ENCODE data around the gene MLIP. TPM values are rescaled to one million over a fixed set of nuclear protein-coding genes. Genes with fewer than 3 reads are reported as not detected.

The MLIP gene
- total RNA-seq, 1 experiment from 2014 or later: not detected

DNA sequence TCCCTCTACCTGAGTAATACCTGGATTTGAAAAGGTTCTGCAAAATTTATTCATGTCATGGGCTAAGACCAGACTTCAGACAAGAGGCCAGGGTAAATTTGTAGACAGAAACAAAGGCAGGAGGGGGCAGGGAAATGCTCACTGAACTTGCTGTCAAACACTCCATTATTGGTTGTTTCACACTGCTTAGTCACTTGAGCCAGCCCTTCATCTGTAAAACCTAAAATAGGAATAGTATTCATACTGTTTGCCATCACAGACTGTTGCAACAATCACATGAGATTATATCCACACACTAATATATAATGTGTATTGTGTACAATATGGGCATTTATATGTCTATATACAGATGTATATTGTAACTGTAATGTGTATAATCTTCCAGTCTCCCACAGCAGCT is 190.5 kb downstream of the MLIP start:
- H3K4me3 Mint-ChIP-seq: no peak overlapping the region
- CTCF ChIA-PET: no interaction called here

More for the DNA sequence above, 190.5 kb downstream of the MLIP start:
- Mint-ChIP-seq H3K9me3 (peaks cover 3% of the 10 kb centered on the region; the same call in 1 of the 2 replicates), H3K27ac (no peak overlapping the region), H3K27me3 (ENCODE audit: low read depth) (no peaks in the 10 kb centered on the region), H3K4me1 (peaks cover 9% of the 10 kb centered on the region), H3K36me3 (no peaks in the 10 kb centered on the region)
- ATAC-seq (no peak), DNase-seq (ENCODE audit: low spot score) (no peak)
- TF ChIP-seq, protein P1, sequence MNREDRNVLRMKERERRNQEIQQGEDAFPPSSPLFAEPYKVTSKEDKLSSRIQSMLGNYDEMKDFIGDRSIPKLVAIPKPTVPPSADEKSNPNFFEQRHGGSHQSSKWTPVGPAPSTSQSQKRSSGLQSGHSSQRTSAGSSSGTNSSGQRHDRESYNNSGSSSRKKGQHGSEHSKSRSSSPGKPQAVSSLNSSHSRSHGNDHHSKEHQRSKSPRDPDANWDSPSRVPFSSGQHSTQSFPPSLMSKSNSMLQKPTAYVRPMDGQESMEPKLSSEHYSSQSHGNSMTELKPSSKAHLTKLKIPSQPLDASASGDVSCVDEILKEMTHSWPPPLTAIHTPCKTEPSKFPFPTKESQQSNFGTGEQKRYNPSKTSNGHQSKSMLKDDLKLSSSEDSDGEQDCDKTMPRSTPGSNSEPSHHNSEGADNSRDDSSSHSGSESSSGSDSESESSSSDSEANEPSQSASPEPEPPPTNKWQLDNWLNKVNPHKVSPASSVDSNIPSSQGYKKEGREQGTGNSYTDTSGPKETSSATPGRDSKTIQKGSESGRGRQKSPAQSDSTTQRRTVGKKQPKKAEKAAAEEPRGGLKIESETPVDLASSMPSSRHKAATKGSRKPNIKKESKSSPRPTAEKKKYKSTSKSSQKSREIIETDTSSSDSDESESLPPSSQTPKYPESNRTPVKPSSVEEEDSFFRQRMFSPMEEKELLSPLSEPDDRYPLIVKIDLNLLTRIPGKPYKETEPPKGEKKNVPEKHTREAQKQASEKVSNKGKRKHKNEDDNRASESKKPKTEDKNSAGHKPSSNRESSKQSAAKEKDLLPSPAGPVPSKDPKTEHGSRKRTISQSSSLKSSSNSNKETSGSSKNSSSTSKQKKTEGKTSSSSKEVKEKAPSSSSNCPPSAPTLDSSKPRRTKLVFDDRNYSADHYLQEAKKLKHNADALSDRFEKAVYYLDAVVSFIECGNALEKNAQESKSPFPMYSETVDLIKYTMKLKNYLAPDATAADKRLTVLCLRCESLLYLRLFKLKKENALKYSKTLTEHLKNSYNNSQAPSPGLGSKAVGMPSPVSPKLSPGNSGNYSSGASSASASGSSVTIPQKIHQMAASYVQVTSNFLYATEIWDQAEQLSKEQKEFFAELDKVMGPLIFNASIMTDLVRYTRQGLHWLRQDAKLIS (CRISPR knock-in tag; IDR thresholded peaks at IDR 0.05; ENCODE audit: borderline replicate concordance): no peak
- TF ChIP-seq, protein P2, sequence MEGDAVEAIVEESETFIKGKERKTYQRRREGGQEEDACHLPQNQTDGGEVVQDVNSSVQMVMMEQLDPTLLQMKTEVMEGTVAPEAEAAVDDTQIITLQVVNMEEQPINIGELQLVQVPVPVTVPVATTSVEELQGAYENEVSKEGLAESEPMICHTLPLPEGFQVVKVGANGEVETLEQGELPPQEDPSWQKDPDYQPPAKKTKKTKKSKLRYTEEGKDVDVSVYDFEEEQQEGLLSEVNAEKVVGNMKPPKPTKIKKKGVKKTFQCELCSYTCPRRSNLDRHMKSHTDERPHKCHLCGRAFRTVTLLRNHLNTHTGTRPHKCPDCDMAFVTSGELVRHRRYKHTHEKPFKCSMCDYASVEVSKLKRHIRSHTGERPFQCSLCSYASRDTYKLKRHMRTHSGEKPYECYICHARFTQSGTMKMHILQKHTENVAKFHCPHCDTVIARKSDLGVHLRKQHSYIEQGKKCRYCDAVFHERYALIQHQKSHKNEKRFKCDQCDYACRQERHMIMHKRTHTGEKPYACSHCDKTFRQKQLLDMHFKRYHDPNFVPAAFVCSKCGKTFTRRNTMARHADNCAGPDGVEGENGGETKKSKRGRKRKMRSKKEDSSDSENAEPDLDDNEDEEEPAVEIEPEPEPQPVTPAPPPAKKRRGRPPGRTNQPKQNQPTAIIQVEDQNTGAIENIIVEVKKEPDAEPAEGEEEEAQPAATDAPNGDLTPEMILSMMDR (IDR thresholded peaks at IDR 0.05): no peak
- TF ChIP-seq, protein P3, sequence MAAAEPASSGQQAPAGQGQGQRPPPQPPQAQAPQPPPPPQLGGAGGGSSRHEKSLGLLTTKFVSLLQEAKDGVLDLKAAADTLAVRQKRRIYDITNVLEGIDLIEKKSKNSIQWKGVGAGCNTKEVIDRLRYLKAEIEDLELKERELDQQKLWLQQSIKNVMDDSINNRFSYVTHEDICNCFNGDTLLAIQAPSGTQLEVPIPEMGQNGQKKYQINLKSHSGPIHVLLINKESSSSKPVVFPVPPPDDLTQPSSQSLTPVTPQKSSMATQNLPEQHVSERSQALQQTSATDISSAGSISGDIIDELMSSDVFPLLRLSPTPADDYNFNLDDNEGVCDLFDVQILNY (CRISPR knock-in tag; IDR thresholded peaks at IDR 0.05): no peak
- TF ChIP-seq, protein P4, sequence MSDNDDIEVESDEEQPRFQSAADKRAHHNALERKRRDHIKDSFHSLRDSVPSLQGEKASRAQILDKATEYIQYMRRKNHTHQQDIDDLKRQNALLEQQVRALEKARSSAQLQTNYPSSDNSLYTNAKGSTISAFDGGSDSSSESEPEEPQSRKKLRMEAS (CRISPR knock-in tag; IDR thresholded peaks at IDR 0.05): no peak
- no peak for TF ChIP-seq MYBL2 (CRISPR knock-in tag; IDR thresholded peaks at IDR 0.05)
- TF ChIP-seq NFYB (CRISPR knock-in tag; conservative IDR thresholded peaks at IDR 0.05; ENCODE audit: low read depth): no peak
- TF ChIP-seq, protein P5, sequence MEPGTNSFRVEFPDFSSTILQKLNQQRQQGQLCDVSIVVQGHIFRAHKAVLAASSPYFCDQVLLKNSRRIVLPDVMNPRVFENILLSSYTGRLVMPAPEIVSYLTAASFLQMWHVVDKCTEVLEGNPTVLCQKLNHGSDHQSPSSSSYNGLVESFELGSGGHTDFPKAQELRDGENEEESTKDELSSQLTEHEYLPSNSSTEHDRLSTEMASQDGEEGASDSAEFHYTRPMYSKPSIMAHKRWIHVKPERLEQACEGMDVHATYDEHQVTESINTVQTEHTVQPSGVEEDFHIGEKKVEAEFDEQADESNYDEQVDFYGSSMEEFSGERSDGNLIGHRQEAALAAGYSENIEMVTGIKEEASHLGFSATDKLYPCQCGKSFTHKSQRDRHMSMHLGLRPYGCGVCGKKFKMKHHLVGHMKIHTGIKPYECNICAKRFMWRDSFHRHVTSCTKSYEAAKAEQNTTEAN (CRISPR knock-in tag; IDR thresholded peaks at IDR 0.05): no peak
- TF ChIP-seq ZNF219 (CRISPR knock-in tag; IDR thresholded peaks at IDR 0.05; ENCODE audit: borderline replicate concordance): no peak
- TF ChIP-seq, protein P6, sequence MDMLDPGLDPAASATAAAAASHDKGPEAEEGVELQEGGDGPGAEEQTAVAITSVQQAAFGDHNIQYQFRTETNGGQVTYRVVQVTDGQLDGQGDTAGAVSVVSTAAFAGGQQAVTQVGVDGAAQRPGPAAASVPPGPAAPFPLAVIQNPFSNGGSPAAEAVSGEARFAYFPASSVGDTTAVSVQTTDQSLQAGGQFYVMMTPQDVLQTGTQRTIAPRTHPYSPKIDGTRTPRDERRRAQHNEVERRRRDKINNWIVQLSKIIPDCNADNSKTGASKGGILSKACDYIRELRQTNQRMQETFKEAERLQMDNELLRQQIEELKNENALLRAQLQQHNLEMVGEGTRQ (CRISPR knock-in tag; IDR thresholded peaks at IDR 0.05): no peak
- TF ChIP-seq KAT7 (CRISPR knock-in tag; IDR thresholded peaks at IDR 0.05; ENCODE audit: borderline replicate concordance): no peak
- TF ChIP-seq, protein P7, sequence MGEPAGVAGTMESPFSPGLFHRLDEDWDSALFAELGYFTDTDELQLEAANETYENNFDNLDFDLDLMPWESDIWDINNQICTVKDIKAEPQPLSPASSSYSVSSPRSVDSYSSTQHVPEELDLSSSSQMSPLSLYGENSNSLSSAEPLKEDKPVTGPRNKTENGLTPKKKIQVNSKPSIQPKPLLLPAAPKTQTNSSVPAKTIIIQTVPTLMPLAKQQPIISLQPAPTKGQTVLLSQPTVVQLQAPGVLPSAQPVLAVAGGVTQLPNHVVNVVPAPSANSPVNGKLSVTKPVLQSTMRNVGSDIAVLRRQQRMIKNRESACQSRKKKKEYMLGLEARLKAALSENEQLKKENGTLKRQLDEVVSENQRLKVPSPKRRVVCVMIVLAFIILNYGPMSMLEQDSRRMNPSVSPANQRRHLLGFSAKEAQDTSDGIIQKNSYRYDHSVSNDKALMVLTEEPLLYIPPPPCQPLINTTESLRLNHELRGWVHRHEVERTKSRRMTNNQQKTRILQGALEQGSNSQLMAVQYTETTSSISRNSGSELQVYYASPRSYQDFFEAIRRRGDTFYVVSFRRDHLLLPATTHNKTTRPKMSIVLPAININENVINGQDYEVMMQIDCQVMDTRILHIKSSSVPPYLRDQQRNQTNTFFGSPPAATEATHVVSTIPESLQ (CRISPR knock-in tag; IDR thresholded peaks at IDR 0.05): no peak
- TF ChIP-seq FOXJ3 (CRISPR knock-in tag; IDR thresholded peaks at IDR 0.05; ENCODE audit: borderline replicate concordance): no peak
- TF ChIP-seq, protein P8, sequence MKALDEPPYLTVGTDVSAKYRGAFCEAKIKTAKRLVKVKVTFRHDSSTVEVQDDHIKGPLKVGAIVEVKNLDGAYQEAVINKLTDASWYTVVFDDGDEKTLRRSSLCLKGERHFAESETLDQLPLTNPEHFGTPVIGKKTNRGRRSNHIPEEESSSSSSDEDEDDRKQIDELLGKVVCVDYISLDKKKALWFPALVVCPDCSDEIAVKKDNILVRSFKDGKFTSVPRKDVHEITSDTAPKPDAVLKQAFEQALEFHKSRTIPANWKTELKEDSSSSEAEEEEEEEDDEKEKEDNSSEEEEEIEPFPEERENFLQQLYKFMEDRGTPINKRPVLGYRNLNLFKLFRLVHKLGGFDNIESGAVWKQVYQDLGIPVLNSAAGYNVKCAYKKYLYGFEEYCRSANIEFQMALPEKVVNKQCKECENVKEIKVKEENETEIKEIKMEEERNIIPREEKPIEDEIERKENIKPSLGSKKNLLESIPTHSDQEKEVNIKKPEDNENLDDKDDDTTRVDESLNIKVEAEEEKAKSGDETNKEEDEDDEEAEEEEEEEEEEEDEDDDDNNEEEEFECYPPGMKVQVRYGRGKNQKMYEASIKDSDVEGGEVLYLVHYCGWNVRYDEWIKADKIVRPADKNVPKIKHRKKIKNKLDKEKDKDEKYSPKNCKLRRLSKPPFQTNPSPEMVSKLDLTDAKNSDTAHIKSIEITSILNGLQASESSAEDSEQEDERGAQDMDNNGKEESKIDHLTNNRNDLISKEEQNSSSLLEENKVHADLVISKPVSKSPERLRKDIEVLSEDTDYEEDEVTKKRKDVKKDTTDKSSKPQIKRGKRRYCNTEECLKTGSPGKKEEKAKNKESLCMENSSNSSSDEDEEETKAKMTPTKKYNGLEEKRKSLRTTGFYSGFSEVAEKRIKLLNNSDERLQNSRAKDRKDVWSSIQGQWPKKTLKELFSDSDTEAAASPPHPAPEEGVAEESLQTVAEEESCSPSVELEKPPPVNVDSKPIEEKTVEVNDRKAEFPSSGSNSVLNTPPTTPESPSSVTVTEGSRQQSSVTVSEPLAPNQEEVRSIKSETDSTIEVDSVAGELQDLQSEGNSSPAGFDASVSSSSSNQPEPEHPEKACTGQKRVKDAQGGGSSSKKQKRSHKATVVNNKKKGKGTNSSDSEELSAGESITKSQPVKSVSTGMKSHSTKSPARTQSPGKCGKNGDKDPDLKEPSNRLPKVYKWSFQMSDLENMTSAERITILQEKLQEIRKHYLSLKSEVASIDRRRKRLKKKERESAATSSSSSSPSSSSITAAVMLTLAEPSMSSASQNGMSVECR (CRISPR knock-in tag; IDR thresholded peaks at IDR 0.05; ENCODE audit: borderline replicate concordance): no peak
- TF ChIP-seq JAZF1 (CRISPR knock-in tag; IDR thresholded peaks at IDR 0.05): no peak
- no peak for TF ChIP-seq ZNF232 (CRISPR knock-in tag; IDR thresholded peaks at IDR 0.05)
- POLR2A ChIA-PET: no interaction called here
